DMS79 (cell line): Measurements from ENCODE around the gene CDHR2.
"Not testable (repeated sequence)": the region's sequence is repeated elsewhere in the genome, so short reads cannot be mapped to it uniquely, and the experiment has no call there.

Experiments
- DNase-seq: peaks from one replicate; lab custom pipeline; 2025; lab: John Stamatoyannopoulos, UW

CDHR2 gene

GRCh38 chr5:176573564-176574296 is 24.6 kb downstream of the CDHR2 start:
- peak; percentile 3 for DNase-seq

GRCh38 chr5:176574297-176574591 is 25.1 kb downstream of the CDHR2 start:
- DNase-seq: no peak

DNA sequence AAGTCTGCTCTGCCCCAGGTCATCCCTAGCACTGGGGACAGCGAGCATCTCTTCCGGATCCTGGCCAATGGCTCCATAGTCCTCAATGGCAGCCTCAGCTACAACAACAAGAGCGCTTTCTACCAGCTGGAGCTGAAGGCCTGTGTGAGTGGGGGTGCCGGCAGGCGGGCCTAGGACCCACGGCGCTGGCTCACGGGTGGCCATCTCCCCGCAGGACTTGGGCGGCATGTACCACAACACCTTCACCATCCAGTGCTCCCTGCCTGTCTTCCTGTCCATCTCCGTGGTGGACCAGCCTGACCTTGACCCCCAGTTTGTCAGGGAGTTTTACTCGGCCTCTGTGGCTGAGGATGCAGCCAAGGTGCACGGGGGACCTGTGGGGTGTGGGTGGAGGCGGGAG is 25.9 kb downstream of the CDHR2 start:
- DNase-seq: no peak

GRCh38 chr5:176575488-176576422 is 26.6 kb downstream of the CDHR2 start:
- no peak for DNase-seq

DNA sequence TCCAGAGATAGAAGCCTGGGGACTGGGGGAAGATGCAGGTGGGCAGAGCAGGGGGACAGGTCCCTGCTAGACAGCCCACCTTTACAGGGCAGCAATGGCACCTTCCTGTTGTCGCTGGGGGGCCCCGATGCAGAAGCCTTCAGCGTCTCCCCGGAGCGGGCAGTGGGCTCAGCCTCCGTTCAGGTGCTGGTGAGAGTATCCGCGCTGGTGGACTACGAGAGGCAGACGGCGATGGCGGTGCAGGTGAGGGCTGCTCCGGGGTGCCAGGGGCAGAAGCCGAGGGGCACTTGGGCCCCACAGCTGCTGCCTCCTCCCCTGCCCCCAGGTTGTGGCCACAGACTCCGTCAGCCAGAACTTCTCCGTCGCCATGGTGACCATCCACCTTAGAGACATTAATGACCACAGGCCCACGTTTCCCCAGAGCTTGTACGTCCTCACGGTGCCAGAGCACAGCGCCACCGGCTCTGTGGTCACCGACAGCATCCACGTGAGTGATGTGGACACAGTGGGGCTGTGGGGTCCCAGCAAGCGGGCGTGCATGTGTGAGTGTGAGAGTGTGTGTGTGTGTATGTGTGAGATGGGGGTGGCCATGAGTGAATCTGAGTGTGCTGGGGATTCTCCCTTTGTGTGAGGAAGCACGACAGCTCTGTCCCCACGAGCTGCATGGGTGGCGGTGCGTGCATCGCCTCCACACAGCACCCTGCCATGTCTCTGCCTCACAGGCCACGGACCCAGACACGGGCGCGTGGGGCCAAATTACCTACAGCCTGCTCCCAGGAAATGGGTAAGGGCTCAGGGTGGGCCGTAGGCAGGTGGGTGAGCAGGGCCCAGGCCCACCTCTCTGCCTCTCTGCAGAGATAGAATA is 28.4 kb downstream of the CDHR2 start:
- DNase-seq: no peak

DNA sequence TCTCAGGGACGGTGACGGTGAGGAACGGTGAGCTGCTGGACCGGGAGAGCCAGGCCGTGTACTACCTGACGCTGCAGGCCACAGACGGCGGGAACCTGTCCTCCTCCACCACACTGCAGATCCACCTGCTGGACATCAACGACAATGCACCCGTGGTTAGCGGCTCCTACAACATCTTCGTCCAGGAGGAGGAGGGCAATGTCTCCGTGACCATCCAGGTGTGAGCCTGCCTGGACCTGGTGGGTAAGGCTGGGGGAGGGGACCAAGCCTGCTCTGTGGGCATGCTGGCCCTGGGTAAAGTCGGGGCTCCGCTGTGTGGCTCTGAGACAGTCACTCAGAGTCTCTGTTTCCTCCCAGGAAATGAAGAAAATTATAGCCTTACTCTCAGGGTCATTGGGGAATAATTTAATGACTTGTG is 29.3 kb downstream of the CDHR2 start:
- DNase-seq: no peak

- no peak for DNase-seq
Measured at GRCh38 chr5:176579323-176579722, 30.2 kb downstream of the CDHR2 start.

- DNase-seq: no peak
Measured at GRCh38 chr5:176581361-176581760, 32.2 kb downstream of the CDHR2 start.

- DNase-seq: no peak
Measured at GRCh38 chr5:176583076-176583475, 33.9 kb downstream of the CDHR2 start.

GRCh38 chr5:176587398-176587797 is 38.3 kb downstream of the CDHR2 start:
- DNase-seq: no peak

GRCh38 chr5:176588297-176588696 is 39.2 kb downstream of the CDHR2 start:
- no peak for DNase-seq

- DNase-seq: no peak
Measured at GRCh38 chr5:176589039-176589769, 40.1 kb downstream of the CDHR2 start.

DNA sequence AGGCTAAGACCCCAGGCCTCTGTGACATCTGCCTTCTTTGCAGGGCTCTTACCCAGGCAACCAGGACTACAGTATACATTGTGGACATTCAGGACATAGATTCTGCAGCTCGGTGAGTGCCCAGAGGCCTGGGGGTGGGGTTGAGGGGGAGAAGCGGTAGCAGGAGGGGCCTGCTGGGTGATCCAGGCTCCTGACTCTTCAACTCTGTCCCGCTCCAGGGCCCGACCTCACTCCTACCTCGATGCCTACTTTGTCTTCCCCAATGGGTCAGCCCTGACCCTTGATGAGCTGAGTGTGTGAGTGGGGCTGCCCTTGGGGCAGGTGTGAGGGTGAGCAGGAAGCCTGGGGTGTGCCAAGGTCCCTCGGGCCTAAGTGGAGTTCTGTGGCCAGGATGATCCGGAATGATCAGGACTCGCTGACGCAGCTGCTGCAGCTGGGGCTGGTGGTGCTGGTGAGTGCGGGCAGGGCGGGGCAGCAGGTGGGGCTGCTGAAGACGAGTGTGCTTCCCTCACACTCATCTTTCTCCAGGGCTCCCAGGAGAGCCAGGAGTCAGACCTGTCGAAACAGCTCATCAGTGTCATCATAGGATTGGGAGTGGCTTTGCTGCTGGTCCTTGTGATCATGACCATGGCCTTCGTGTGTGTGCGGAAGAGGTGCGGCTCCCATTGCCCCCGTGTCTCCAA is 41.0 kb downstream of the CDHR2 start:
- DNase-seq: peak; percentile 7

- not testable (repeated sequence) for DNase-seq
Measured at GRCh38 chr5:176591667-176592066, 42.5 kb downstream of the CDHR2 start.

DNA sequence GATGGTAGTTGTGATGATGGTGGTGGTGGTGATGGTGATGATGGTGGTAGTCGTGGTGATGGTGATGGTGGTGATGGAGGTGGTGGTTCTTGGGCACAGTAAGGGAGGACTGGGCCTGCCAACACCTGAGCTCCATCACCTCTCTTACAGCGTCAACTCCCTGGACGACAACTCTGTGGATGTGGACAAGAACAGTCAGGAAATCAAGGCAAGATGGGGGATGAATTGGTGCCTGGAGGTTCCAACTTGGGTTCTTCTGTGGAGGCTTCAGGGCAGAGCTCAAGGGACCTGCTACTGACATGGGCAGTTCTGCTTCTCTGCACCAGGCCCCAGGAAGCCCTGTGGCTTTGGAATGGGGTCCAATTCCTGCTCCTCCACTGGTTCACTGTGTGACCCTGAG is 43.4 kb downstream of the CDHR2 start:
- DNase-seq: no peak

GRCh38 chr5:176593273-176593869 is 44.2 kb downstream of the CDHR2 start:
- no peak for DNase-seq

DNA sequence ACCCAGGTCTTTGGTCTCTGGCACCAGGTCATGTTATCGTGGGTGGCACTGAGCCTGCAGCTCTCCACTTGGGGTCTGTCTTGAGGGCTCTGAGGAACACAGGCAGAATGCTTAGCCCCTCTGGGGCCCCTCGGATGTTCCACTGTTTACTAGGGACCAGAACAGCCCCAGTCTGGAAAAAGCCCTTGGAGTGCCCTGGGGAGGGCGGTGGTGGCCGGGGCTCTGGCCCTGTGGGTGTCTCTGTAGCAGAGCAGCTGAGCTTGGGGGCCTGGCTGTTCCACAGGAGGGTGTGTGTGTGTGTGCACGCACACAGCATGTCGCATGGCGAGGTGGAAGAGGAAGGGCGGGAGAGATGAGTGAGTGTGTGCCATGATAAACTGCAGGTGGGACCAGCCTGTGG is 45.4 kb downstream of the CDHR2 start:
- DNase-seq: no peak

GRCh38 chr5:176595386-176595943 is 46.3 kb downstream of the CDHR2 start:
- DNase-seq: no peak

DNA sequence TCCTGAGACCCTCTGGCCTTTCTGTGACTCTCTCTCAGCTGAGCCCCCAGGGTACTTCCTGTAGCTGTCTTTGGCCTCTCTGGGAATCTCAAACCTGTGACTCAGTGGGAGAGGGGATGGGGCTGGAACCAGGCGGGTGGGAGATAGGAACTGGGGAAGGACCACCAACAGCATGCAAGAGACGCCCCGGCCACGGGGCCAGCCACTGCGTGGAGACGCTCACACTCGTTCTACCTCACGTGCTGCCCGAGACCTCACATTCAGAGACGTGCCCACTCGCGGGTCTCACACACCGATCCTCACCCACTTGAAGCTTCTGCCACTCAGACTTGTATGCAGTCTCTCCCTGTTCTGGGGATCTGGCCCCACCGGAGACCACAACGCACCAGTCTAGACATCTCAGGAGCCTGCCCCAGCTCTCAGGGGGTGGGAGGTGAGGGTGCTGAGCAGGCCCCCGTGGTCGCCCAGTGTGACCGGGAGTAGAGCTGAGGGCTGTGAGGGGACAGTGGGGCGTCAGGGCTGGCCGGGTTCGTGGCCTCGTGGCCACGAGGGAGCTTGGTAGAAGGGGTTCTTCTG is 47.0 kb downstream of the CDHR2 start:
- DNase-seq: no peak
